ENCODE data around the gene SLC1A4. TPM values are rescaled to one million over a fixed set of nuclear protein-coding genes. Genes with fewer than 3 reads are reported as not detected.

The SLC1A4 gene
- polyA plus RNA-seq, 1 of the 3 experiments (the other 2 are of a cell fraction): 4.4 TPM

DNA sequence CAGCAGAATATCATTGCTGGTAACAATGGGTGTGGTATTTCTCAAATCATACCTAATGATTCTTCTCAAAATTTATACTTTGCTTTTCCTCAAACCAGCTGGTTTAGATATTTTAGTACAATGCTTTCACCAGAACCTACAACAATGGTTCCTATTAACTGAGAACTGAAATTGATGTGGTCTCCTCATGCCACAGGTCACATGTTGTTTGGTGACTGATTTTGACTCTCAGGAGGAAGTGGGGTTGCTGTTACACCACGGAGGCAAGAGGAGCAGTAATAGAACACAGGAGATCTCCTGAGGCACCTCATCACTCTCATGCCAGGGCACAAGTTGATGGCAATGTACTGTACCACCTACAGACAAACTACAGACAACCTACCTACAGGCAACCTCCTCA lies 64.0 kb downstream of the SLC1A4 start:
- peaks cover 0 to 3% of the 10 kb centered on the region in 2 experiments; a peak in 1 of 4 replicates for H3K4me1 ChIP-seq (ENCODE audit: control insufficient read depth in 1 of 2, insufficient read depth in 2 of 2, low read depth in 1 of 2, low read length in 1 of 2)
- WGBS (ENCODE audit: low lambda C conversion rate): 23% methylated on average over 1 of the region's 1 CpG
- H2AFZ ChIP-seq (ENCODE audit: low read depth): 0 out of 2 replicates have a peak overlapping the region, but pooled peaks have one; percentile 0
- no peaks in the 10 kb centered on the region for H3K36me3 ChIP-seq (replicated peaks in 1 of 2; ENCODE audit: control insufficient read depth in 1 of 2, insufficient read depth in 2 of 2, low read length in 1 of 2)
- no peaks in the 10 kb centered on the region for H3K9me2 ChIP-seq
- H3K79me2 ChIP-seq (ENCODE audit: insufficient read depth): peaks cover 15% of the 10 kb centered on the region
- no peak for DNase-seq
- no peaks in the 10 kb centered on the region; the same call in 1 of the 2 replicates for H4K20me1 ChIP-seq (ENCODE audit: insufficient read depth)
- POLR2A ChIA-PET: no interaction called here
- H3K4me2 ChIP-seq: no peak overlapping the region
- no peaks in the 10 kb centered on the region for H3F3A ChIP-seq (replicated peaks; ENCODE audit: insufficient read depth)
- H3K4me3 ChIP-seq (ENCODE audit: low read depth in 2 of 2, low read length in 1 of 2): no peak overlapping the region
- TF ChIP-seq NRF1 (IDR thresholded peaks at IDR 0.05; ENCODE audit: low read depth, low read length) (no peak), TEAD4 (IDR thresholded peaks at IDR 0.05; ENCODE audit: borderline replicate concordance, insufficient read depth) (no peak), EP300 (IDR thresholded peaks at IDR 0.05; ENCODE audit: borderline replicate concordance in 1 of 2, low read depth in 1 of 2, low read length in 1 of 2) (no peak), GABPA (IDR thresholded peaks at IDR 0.05; ENCODE audit: low read depth) (no peak), TCF12 (IDR thresholded peaks at IDR 0.05) (no peak), RXRA (IDR thresholded peaks at IDR 0.05; ENCODE audit: borderline replicate concordance, low read depth) (no peak), MXI1 (IDR thresholded peaks at IDR 0.05; ENCODE audit: low read depth, low read length) (no peak), SMC3 (IDR thresholded peaks at IDR 0.05; ENCODE audit: low read depth, low read length) (no peak), RFX5 (IDR thresholded peaks at IDR 0.05; ENCODE audit: low read length) (no peak), FOXM1 (IDR thresholded peaks at IDR 0.05; ENCODE audit: low read depth) (no peak), ELF1 (IDR thresholded peaks at IDR 0.05) (no peak)
- TF ChIP-seq, protein P1, sequence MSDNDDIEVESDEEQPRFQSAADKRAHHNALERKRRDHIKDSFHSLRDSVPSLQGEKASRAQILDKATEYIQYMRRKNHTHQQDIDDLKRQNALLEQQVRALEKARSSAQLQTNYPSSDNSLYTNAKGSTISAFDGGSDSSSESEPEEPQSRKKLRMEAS (IDR thresholded peaks at IDR 0.05; ENCODE audit: low read depth): no peak
- TF ChIP-seq, protein P2, sequence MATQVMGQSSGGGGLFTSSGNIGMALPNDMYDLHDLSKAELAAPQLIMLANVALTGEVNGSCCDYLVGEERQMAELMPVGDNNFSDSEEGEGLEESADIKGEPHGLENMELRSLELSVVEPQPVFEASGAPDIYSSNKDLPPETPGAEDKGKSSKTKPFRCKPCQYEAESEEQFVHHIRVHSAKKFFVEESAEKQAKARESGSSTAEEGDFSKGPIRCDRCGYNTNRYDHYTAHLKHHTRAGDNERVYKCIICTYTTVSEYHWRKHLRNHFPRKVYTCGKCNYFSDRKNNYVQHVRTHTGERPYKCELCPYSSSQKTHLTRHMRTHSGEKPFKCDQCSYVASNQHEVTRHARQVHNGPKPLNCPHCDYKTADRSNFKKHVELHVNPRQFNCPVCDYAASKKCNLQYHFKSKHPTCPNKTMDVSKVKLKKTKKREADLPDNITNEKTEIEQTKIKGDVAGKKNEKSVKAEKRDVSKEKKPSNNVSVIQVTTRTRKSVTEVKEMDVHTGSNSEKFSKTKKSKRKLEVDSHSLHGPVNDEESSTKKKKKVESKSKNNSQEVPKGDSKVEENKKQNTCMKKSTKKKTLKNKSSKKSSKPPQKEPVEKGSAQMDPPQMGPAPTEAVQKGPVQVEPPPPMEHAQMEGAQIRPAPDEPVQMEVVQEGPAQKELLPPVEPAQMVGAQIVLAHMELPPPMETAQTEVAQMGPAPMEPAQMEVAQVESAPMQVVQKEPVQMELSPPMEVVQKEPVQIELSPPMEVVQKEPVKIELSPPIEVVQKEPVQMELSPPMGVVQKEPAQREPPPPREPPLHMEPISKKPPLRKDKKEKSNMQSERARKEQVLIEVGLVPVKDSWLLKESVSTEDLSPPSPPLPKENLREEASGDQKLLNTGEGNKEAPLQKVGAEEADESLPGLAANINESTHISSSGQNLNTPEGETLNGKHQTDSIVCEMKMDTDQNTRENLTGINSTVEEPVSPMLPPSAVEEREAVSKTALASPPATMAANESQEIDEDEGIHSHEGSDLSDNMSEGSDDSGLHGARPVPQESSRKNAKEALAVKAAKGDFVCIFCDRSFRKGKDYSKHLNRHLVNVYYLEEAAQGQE (IDR thresholded peaks at IDR 0.05; ENCODE audit: low read depth, low read length): no peak
- TF ChIP-seq, protein P3, sequence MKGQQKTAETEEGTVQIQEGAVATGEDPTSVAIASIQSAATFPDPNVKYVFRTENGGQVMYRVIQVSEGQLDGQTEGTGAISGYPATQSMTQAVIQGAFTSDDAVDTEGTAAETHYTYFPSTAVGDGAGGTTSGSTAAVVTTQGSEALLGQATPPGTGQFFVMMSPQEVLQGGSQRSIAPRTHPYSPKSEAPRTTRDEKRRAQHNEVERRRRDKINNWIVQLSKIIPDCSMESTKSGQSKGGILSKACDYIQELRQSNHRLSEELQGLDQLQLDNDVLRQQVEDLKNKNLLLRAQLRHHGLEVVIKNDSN (IDR thresholded peaks at IDR 0.05; ENCODE audit: borderline replicate concordance, low read depth): no peak
- TF ChIP-seq, protein P4, sequence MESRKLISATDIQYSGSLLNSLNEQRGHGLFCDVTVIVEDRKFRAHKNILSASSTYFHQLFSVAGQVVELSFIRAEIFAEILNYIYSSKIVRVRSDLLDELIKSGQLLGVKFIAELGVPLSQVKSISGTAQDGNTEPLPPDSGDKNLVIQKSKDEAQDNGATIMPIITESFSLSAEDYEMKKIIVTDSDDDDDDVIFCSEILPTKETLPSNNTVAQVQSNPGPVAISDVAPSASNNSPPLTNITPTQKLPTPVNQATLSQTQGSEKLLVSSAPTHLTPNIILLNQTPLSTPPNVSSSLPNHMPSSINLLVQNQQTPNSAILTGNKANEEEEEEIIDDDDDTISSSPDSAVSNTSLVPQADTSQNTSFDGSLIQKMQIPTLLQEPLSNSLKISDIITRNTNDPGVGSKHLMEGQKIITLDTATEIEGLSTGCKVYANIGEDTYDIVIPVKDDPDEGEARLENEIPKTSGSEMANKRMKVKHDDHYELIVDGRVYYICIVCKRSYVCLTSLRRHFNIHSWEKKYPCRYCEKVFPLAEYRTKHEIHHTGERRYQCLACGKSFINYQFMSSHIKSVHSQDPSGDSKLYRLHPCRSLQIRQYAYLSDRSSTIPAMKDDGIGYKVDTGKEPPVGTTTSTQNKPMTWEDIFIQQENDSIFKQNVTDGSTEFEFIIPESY (IDR thresholded peaks at IDR 0.05; ENCODE audit: borderline replicate concordance, low read depth): no peak
- TF ChIP-seq, protein P5, sequence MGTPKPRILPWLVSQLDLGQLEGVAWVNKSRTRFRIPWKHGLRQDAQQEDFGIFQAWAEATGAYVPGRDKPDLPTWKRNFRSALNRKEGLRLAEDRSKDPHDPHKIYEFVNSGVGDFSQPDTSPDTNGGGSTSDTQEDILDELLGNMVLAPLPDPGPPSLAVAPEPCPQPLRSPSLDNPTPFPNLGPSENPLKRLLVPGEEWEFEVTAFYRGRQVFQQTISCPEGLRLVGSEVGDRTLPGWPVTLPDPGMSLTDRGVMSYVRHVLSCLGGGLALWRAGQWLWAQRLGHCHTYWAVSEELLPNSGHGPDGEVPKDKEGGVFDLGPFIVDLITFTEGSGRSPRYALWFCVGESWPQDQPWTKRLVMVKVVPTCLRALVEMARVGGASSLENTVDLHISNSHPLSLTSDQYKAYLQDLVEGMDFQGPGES (IDR thresholded peaks at IDR 0.05; ENCODE audit: low read depth, low read length): no peak
- no peak overlapping the region for H3K27ac ChIP-seq (ENCODE audit: low read depth in 2 of 2, low read length in 1 of 2)
- H3K9me3 ChIP-seq: no peaks in the 10 kb centered on the region
- CTCF ChIA-PET: interaction anchor here (1.9 kb wide), 2 partner anchors 13 to 135 kb away, joined by 6 read pairs; no protein-coding TSS in a partner anchor
- H3K27me3 ChIP-seq (ENCODE audit: insufficient read depth): no peaks in the 10 kb centered on the region
- no peak overlapping the region for H3K9ac ChIP-seq

Data from SK-N-SH (cell line).